Stimulated activated CD8-positive, alpha-beta memory T cell treated with anti-CD3 and anti-CD28 coated beads, Interleukin-15, amount 100 ng/mL, for 4 hours (primary cell): ENCODE results near the gene TUBGCP3.

ENCODE experiments used
- DNase-seq, 2 donors: peaks; one replicate each; pipeline ENCODE4 v3.0.0-alpha.2; 2020; ENCODE audit warnings: low read depth in 2 of 2

The TUBGCP3 gene

GRCh38 chr13:112441779-112442310 lies 146.1 kb downstream of the TUBGCP3 start:
- no peak for DNase-seq

DNA sequence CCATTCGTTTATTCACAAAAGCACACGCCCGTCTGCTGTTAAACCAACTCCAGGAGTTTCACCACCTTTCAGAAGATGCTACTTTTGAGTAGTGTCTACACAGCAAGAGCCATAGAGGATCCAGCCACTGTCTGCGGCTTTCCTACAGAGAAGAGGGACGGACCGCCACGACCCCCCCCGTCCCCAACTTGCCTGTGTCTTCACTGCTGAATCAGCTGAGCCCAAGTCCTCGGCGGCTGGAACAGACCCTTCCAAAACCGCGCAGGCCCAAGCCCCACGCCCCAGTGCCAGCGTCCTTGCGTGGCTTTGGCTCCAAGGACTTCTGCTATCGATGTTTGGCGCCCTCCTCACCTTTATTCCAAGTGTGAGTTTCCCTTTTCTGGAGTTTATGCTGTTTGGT lies 146.7 kb downstream of the TUBGCP3 start:
- DNase-seq: no peak

- DNase-seq: no peak
Observed at GRCh38 chr13:112438515-112438914, 149.4 kb downstream of the TUBGCP3 start.

GRCh38 chr13:112438094-112438493 lies 149.9 kb downstream of the TUBGCP3 start:
- DNase-seq: no peak

- DNase-seq: no peak
Observed at GRCh38 chr13:112435973-112436372, 152.0 kb downstream of the TUBGCP3 start.
